ENCODE results near the gene ZNF615.
"Not testable (repeated sequence)": the region's sequence is repeated elsewhere in the genome, so short reads cannot be mapped to it uniquely, and the experiment has no call there.

Gene ZNF615

GRCh38 chr19:52028027-52028779, 20.2 kb upstream of the ZNF615 start, which contains the start of gene ZNF614:
Gene ZNF614, minus strand, starts transcription at chr19:52028379. Its CDS starts 2,634 bp downstream, at chr19:52025745.
- H3K4me3 ChIP-seq (replicated peaks; ENCODE audit: low read depth, low read length), result peak within 1 kb of the TSS; percentile 94

GRCh38 chr19:52026255-52026990, 18.4 kb upstream of the ZNF615 start:
- not testable (repeated sequence) for DNase-seq (ENCODE audit: extremely low read depth, low read depth); H3K4me3 ChIP-seq (replicated peaks; ENCODE audit: low read depth, low read length)

More at GRCh38 chr19:52028027-52028779, 20.2 kb upstream of the ZNF615 start, which contains the start of gene ZNF614:
- DNase-seq (ENCODE audit: extremely low read depth, low read depth), result peak; percentile 51
- no peak for TF ChIP-seq CTCF (IDR thresholded peaks at IDR 0.05; ENCODE audit: low read depth, low read length, missing control alignments)

- H3K4me3 ChIP-seq (replicated peaks; ENCODE audit: low read depth, low read length); DNase-seq (ENCODE audit: extremely low read depth, low read depth): not testable (repeated sequence)
These were observed 16.5 kb upstream of the ZNF615 start for GRCh38 chr19:52024478-52024877.

GRCh38 chr19:52022193-52022592, 14.2 kb upstream of the ZNF615 start:
- DNase-seq (ENCODE audit: extremely low read depth, low read depth), result no peak
- no peak overlapping the region for H3K4me3 ChIP-seq (replicated peaks; ENCODE audit: low read depth, low read length)
- TF ChIP-seq CTCF (IDR thresholded peaks at IDR 0.05; ENCODE audit: low read depth, low read length, missing control alignments), result no peak

- no peak for TF ChIP-seq CTCF (IDR thresholded peaks at IDR 0.05; ENCODE audit: low read depth, low read length, missing control alignments)
- no peak for DNase-seq (ENCODE audit: extremely low read depth, low read depth)
- H3K4me3 ChIP-seq (replicated peaks; ENCODE audit: low read depth, low read length), result no peak overlapping the region
These were observed 12.5 kb upstream of the ZNF615 start for GRCh38 chr19:52020506-52020905.

GRCh38 chr19:52010674-52011073, 2.7 kb upstream of the ZNF615 start:
- DNase-seq (ENCODE audit: extremely low read depth, low read depth), result no peak
- no peak for TF ChIP-seq CTCF (IDR thresholded peaks at IDR 0.05; ENCODE audit: low read depth, low read length, missing control alignments)
- H3K4me3 ChIP-seq (replicated peaks; ENCODE audit: low read depth, low read length), result no peak overlapping the region

GRCh38 chr19:52007451-52007805, 583 bp downstream of the ZNF615 start:
- peak overlapping the region; percentile 87 for H3K4me3 ChIP-seq (replicated peaks; ENCODE audit: low read depth, low read length)
- TF ChIP-seq CTCF (IDR thresholded peaks at IDR 0.05; ENCODE audit: low read depth, low read length, missing control alignments), result no peak
- no peak for DNase-seq (ENCODE audit: extremely low read depth, low read depth)

Measured in HFF-Myc (cell line).